Mononuclear cell (primary cell): ENCODE results near the gene CDX4. TPM values are rescaled to one million over a fixed set of nuclear protein-coding genes. Genes with fewer than 3 reads are reported as not detected.
"Not testable (repeated sequence)": the region's sequence is repeated elsewhere in the genome, so short reads cannot be mapped to it uniquely, and the experiment has no call there.

Experiments
- H3K27me3 ChIP-seq: 2 replicates; pipeline ENCODE4 v1.6.0; 2011; ENCODE audit warnings: low read length, control low read depth; ENCODE audit not compliant: insufficient read depth
- H3K4me1 ChIP-seq: 2 replicates; pipeline ENCODE4 v1.5.1; 2011; ENCODE audit warnings: mild to moderate bottlenecking, low read length, control low read depth; ENCODE audit not compliant: insufficient read depth
- H3K4me3 ChIP-seq: 2 replicates; pipeline ENCODE4 v1.5.1; 2011; ENCODE audit warnings: mild to moderate bottlenecking, low read length, moderate library complexity
- H3K9me3 ChIP-seq: 2 replicates; pipeline ENCODE4 v1.5.1; 2011; ENCODE audit warnings: low read depth, mild to moderate bottlenecking, control low read depth, low read length
- total RNA-seq: library from RNA; depleted of rRNA; stranded (reverse); fragments of >200 nt; gene quantifications from one replicate; pipeline ENCODE4 v1.2.3, GENCODE V29; 2012

The CDX4 gene, protein sequence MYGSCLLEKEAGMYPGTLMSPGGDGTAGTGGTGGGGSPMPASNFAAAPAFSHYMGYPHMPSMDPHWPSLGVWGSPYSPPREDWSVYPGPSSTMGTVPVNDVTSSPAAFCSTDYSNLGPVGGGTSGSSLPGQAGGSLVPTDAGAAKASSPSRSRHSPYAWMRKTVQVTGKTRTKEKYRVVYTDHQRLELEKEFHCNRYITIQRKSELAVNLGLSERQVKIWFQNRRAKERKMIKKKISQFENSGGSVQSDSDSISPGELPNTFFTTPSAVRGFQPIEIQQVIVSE
- total RNA-seq: not detected

DNA sequence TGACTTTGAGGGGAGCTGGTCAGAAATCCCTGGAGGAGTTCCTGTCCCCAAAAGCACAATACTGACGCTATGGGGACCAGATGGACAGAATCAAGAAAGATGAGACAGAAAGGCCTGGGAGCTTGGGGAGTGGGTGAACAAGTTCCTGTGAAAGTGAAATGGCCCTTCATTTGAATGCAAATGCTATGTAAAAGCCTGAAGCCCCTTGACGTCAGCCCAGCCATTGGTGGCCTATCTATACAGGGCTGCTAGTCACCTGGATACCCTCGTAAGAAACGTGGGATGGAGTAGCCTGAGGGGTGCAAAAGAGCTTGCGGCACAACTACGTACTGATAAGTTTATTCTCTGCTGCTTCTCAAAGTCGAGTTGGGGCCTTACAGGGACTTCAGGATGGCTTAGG lies at the start of gene CDX4:
TSS of gene CDX4 (plus strand) at position 223 of the 400 bp plus-strand sequence. CDS start 201 bp downstream, outside the sequence.
- Histone ChIP-seq H3K27me3 (peaks cover 24% of the 10 kb centered on the region), H3K4me1 (no peaks in the 10 kb centered on the region), H3K4me3 (no peak within 1 kb of the TSS), H3K9me3 (no peaks in the 10 kb centered on the region)

DNA sequence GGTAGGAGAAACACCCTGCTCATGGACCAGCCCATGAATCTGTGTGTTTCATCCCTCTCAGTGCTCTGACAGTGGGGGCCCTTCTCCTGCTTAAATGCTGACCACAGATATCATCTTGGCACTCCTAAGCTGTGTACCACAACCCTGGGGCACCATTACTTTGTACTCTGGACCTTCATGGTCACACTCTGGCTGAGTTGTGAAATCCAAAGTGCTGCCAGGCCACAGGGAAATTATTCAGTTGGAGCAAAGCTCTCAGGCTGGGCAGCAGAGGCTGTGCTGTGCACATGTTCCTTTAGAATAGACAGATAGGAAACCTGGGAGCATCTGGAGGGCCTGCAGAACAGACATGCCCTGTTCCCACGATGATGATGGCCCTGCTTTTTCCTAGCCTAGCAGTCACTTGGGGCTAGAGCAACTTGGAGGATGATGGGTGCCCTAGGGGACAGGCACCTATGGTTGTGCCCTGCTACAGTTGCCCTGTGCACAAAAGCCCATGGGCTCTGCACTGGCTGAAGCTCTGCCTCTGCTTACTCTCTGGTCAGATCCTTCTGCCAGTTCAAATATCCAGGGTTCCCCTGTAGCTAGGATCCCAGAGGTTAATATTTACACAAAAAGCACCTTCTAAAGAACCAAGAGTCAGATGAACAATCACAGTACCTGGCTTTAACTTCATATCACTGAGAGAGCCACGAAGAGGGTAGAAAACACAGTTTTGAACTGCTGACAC lies 48.5 kb upstream of the CDX4 start:
- Histone ChIP-seq H3K4me1 (no peaks in the 10 kb centered on the region), H3K27me3 (no peaks in the 10 kb centered on the region), H3K4me3 (no peak overlapping the region), H3K9me3 (no peaks in the 10 kb centered on the region)

DNA sequence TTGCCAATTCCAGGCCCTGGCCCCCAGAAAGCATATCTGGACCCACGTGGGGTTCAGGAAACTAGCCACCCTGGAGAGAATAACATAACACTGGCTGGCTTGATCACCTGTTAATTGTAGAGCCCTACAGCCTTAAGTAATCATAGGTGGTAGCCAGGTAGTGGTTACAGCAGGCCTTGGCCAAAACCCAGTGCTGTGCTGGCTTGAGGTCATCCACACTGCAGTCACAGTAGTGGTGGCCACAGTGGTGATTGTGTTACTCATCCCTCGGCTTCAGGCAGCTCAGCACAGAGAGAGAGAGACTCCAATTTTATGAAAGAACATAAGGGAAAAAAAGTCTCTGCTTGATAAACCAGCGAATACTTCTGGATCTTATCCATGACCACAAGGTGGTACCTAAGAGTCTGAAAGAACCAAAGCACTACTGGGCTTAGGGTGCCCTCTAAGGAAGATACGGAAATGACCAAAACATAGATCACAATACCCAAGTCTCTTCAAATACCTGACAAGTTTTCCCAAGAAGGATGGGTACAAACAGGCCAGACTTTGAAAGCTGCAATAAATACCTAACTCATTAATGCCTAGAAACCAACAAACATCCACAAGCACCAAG lies 46.6 kb upstream of the CDX4 start:
- Histone ChIP-seq H3K4me3 (no peak overlapping the region), H3K27me3 (no peaks in the 10 kb centered on the region), H3K4me1 (no peaks in the 10 kb centered on the region), H3K9me3 (no peaks in the 10 kb centered on the region)

DNA sequence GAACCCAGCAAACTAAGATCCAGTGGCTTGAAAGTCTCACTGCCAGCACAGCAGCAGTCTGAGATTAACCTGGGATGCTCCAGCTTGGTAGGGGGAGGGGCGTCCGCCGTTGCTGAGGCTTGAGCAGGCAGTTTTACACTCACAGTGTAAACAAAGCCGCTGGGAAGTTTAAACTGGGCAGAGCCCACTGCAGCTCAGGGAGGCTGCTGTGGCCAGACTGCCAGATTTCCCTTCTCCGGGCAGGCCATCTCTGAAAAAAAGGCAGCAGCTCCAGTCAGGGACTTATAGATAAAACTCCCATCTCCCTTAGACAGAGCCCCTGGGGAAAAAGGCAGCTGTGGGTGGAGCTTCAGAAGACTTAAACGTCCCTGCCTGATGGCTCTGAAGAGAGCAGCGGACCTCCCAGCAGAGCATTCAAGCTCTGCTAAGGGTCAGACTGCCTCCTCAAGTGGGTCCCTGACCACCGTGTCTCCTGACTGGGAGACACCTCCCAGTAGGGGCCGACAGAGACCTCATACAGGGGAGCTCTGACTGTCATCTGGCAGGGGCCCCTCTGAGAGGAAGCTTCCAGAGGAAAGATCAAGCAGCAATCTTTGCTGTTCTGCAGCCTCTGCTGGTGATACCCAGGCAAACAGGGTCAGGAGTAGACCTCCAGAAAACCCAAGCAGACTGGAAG lies 45.1 kb upstream of the CDX4 start:
- H3K9me3 ChIP-seq: no peaks in the 10 kb centered on the region

DNA sequence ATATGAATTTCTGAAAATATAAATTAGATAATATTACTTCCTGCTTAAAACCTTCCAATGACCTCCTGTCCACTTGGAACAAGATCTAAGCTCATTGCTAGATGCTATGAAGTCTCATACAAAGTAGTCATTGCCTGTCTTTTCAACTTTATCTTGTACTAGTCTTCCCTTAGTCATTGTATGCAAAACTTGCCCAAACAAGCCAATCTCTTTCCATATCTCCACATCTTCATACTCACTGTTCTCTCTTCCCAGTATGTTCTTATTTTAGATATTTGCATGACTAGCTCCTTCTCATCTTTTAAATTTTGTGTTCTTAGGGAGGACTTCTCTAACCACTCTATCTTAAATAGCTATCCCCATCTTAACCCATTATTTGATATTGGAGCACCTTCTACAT lies 33.9 kb upstream of the CDX4 start:
- Histone ChIP-seq H3K27me3 (no peaks in the 10 kb centered on the region), H3K9me3 (no peaks in the 10 kb centered on the region), H3K4me3 (no peak overlapping the region), H3K4me1 (no peaks in the 10 kb centered on the region)

More for the DNA sequence above, 45.1 kb upstream of the CDX4 start:
- Histone ChIP-seq H3K4me1 (no peaks in the 10 kb centered on the region), H3K27me3 (no peaks in the 10 kb centered on the region), H3K4me3 (no peak overlapping the region)

DNA sequence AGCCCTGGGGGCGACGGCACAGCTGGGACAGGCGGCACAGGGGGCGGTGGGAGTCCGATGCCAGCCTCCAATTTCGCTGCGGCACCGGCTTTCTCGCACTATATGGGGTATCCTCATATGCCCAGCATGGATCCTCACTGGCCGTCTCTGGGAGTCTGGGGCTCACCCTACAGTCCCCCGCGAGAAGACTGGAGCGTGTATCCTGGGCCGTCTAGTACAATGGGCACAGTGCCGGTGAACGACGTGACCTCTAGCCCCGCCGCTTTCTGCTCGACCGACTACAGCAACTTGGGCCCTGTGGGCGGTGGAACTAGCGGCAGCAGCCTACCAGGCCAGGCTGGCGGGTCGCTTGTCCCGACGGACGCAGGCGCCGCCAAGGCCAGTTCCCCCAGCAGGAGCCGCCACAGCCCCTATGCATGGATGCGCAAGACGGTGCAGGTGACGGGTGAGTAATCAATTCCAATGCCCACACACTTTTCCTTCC lies 500 bp downstream of the CDX4 start:
- H3K4me1 ChIP-seq: no peaks in the 10 kb centered on the region
- H3K27me3 ChIP-seq: peaks cover 24% of the 10 kb centered on the region
- H3K4me3 ChIP-seq: no peak overlapping the region
- H3K9me3 ChIP-seq: no peaks in the 10 kb centered on the region

DNA sequence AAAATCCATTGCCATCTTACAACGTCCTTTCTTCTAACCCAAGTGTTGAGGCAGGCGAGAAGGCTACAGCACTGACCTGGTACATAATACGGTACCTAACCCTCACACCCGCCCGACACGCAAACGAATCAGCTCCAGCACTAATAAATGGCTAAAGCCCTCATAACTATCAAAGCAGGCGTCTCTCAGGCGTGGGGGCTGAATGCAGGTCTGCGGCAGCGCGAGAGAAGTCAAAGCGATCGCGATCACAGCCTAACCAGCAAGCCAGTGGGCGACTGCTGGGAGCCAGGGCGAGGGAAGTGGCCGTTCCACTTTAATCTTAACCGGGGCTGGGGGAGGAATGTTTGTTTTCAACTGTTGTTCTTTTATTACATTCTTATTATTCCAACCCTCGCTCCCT lies 1.5 kb downstream of the CDX4 start:
- H3K4me1 ChIP-seq: no peaks in the 10 kb centered on the region
- H3K27me3 ChIP-seq: peaks cover 24% of the 10 kb centered on the region
- H3K4me3 ChIP-seq: no peak overlapping the region
- H3K9me3 ChIP-seq: no peaks in the 10 kb centered on the region

DNA sequence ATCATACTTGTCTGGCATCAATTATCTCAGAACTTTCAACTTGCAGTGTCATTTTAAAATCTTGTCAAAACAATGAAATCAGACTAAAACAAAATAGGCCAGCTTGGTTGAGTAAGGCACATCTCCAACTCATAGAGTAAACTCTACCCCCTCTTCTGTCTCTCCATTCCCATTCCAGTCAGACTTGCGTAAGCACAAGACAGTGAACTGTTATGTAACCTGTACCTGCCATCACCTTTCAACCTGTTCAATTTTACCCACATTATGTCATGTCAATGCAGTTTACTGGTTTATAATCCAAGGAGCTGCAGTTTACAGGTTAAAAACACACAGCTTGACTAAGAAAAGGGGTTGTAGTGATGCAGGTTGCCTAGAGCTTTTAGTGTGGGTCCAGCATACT lies 8.3 kb downstream of the CDX4 start:
- Histone ChIP-seq H3K4me3 (no peak overlapping the region), H3K4me1 (no peaks in the 10 kb centered on the region), H3K9me3 (no peaks in the 10 kb centered on the region), H3K27me3 (peaks cover 2% of the 10 kb centered on the region)

DNA sequence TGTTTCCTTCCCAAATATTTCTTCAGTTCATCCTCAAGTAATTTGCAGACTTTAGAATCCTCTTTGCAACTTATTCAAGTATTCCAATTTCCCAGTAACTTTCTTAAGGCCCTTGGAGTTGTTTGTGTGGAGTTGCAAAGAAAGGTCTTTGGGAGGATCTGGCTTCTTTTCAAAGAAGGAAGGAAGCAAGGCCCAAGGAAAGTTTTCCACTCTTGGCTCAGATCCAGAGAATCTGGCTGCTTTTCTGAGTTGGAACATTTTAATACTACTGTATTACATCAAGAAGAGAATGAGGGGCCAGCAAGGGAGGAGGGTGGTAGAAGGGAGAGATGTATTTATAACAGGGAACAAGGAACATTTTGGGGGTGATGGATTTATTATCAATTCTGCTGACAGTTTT lies 10.5 kb downstream of the CDX4 start:
- Histone ChIP-seq H3K4me3 (no peak overlapping the region), H3K27me3 (no peaks in the 10 kb centered on the region), H3K4me1 (no peaks in the 10 kb centered on the region), H3K9me3 (no peaks in the 10 kb centered on the region)

DNA sequence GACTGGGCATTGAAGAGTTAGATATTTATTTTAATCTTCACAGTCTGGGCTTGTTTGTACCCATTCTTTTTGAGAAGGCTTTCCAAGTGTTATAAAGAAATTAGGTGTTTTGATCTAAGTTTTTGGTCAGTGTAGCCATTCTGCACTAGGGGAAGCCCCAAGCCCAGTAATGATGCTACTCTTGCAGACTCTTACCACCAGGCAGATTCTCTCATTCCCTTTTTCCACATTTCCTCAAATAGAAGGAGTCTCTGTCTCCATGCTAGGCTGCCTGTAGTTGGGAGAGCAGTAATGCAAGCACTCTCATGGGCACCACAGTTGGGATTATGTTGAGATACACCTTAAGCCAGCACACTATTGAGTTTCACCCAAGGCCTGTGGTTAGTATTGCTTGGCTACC lies 21.5 kb downstream of the CDX4 start:
- Histone ChIP-seq H3K9me3 (no peaks in the 10 kb centered on the region), H3K4me1 (no peaks in the 10 kb centered on the region), H3K27me3 (no peaks in the 10 kb centered on the region), H3K4me3 (no peak overlapping the region)

DNA sequence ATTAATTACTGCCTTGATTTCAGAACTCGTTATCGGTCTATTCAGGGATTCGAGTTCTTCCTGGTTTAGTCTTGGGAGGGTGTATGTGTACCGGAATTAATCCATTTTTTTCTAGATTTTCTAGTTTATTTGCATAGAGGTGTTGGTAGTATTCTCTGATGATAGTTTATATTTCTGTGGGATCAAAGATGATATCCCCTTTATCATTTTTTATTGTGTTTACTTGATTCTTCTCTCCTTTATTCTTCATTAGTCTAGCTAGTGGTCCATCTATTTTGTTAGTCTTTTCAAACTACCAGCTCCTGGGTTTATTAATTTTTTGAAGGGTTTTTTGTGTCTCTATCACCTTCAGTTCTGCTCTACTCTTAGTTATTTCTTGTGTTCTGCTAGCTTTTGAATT lies 32.1 kb downstream of the CDX4 start:
- Histone ChIP-seq H3K27me3 (no peaks in the 10 kb centered on the region), H3K4me1 (no peaks in the 10 kb centered on the region), H3K9me3 (no peaks in the 10 kb centered on the region), H3K4me3 (no peak overlapping the region)

DNA sequence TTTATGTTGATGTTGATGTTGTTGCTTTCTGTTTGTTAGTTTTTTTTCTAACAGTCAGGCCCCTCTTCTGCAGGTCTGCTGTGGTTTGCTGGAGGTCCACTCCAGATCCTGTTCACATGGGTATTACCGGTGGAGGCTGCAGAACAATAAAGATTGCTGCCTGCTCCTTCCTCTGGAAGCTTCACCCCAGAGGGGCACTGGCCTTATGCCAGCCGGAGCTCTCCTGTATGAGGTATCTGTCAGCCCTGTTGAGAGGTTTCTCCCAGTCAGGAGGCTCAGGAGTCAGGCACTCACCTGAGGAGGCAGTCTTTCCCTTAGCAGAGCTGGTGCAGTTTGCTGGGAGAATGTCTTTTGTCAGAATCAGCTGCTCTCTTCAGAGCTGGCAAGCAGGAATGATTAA lies 34.7 kb downstream of the CDX4 start:
- Histone ChIP-seq H3K9me3 (no peaks in the 10 kb centered on the region), H3K27me3 (no peaks in the 10 kb centered on the region), H3K4me3 (no peak overlapping the region), H3K4me1 (no peaks in the 10 kb centered on the region)

DNA sequence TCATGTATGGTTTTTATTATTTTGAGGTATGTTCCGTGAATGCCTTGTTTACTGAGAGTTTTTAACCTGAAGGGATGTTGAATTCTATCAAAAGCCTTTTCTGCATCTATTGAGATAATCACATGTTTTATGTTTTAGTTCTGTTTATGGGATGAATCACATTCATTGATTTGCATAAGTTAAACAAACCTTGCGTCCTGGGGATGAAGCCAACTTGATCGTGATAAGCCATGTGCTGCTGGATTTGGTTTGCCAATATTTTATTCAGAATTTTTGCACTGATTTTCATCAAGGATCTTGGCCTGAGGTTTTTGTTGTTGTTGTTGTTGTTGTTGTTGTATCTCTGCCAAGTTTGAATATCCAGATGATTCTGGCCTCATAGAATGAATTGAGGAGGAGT lies 43.8 kb downstream of the CDX4 start:
- no peaks in the 10 kb centered on the region for H3K9me3 ChIP-seq
- no peaks in the 10 kb centered on the region for H3K4me1 ChIP-seq
- H3K27me3 ChIP-seq: no peaks in the 10 kb centered on the region
- no peak overlapping the region for H3K4me3 ChIP-seq

DNA sequence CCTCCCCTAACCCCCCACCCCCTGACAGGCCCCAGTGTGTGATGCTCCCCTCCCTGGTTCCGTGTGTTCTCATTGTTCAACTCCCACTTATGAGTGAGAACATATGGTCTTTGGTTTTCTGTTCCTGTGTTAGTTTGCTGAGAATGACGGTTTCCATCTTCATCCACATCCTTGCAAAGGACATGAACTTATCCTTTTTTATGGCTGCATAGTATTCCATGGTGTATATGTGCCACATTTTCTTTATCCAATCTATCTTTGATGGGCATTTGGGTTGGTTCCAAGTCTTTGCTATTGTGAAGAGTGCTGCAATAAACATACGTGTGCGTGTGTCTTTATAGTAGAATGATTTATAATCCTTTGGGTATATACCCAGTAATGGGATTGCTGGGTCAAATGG lies 45.3 kb downstream of the CDX4 start:
- not testable (repeated sequence) for H3K4me1 ChIP-seq, H3K4me3 ChIP-seq, H3K9me3 ChIP-seq, H3K27me3 ChIP-seq
